Keratinocyte (primary cell): ENCODE measurements around the gene PDE8A. TPM values are rescaled to one million over a fixed set of nuclear protein-coding genes. Genes with fewer than 3 reads are reported as not detected.

ENCODE experiments used
- DNase-seq: peaks from one replicate; pipeline ENCODE4 v3.0.0-alpha.2; 2011; ENCODE audit warnings: low read depth, missing footprints, low spot score
- FAIRE-seq: peaks from 2 replicates; lab custom pipeline; 2011; peaks lifted over from hg19 to GRCh38; lab: Jason Lieb, UNC
- H2AFZ ChIP-seq: 2 replicates; pipeline ENCODE4 v1.6.0; 2012; ENCODE audit warnings: low read length, control low read depth, inconsistent platforms; ENCODE audit not compliant: control insufficient read depth
- H3K27ac ChIP-seq: 2 replicates; pipeline ENCODE4 v1.5.1; 2011; ENCODE audit warnings: low read length; ENCODE audit not compliant: control insufficient read depth, insufficient read depth
- H3K27me3 ChIP-seq: 3 replicates; pipeline ENCODE4 v1.6.0; 2011; ENCODE audit warnings: low read length; ENCODE audit not compliant: control insufficient read depth, insufficient read depth; ENCODE audit errors: extremely low read depth
- H3K36me3 ChIP-seq, 2 experiments: 2 replicates in 1 of 2; 3 replicates in 1 of 2; pipeline ENCODE4 v1.5.1; 2011; ENCODE audit warnings: low read length in 2 of 2, mild to moderate bottlenecking in 1 of 2; ENCODE audit not compliant: control insufficient read depth in 2 of 2, insufficient read depth in 2 of 2; ENCODE audit errors: extremely low read depth in 1 of 2
- H3K4me1 ChIP-seq: 3 replicates; pipeline ENCODE4 v1.5.1; 2011; ENCODE audit warnings: low read length; ENCODE audit not compliant: control insufficient read depth, insufficient read depth; ENCODE audit errors: extremely low read depth
- H3K4me2 ChIP-seq: 3 replicates; pipeline ENCODE4 v1.6.0; 2011; ENCODE audit warnings: low read depth, low read length; ENCODE audit not compliant: control insufficient read depth, insufficient read depth; ENCODE audit errors: extremely low read depth
- H3K4me3 ChIP-seq, 3 experiments: fragments of 200-600 bp in 1 of 3; sonication (generic) in 1 of 3; 2 replicates in 2 of 3; 3 replicates in 1 of 3; pipeline ENCODE4 v1.5.1; 2011 to 2016; ENCODE audit warnings: low read length in 3 of 3, mild to moderate bottlenecking in 3 of 3, control low read depth in 2 of 3, inconsistent platforms in 1 of 3, low read depth in 1 of 3, mixed read lengths in 1 of 3, mixed run types in 1 of 3, moderate library complexity in 1 of 3; ENCODE audit not compliant: control insufficient read depth in 2 of 3, insufficient read depth in 2 of 3; ENCODE audit errors: extremely low read depth in 1 of 3
- H3K79me2 ChIP-seq: 2 replicates; pipeline ENCODE4 v1.6.0; 2012; ENCODE audit warnings: low read length; ENCODE audit not compliant: control insufficient read depth, insufficient read depth
- H3K9ac ChIP-seq: 3 replicates; pipeline ENCODE4 v1.6.0; 2011; ENCODE audit warnings: low read length; ENCODE audit not compliant: control insufficient read depth, insufficient read depth; ENCODE audit errors: extremely low read depth
- H3K9me1 ChIP-seq: 3 replicates; pipeline ENCODE4 v1.6.0; 2011; ENCODE audit warnings: low read length; ENCODE audit not compliant: control insufficient read depth, insufficient read depth; ENCODE audit errors: extremely low read depth
- H3K9me3 ChIP-seq: 2 replicates; pipeline ENCODE4 v1.5.1; 2012; ENCODE audit warnings: low read depth, low read length; ENCODE audit not compliant: control insufficient read depth
- H4K20me1 ChIP-seq: 3 replicates; pipeline ENCODE4 v1.6.0; 2011; ENCODE audit warnings: low read length; ENCODE audit not compliant: control insufficient read depth, insufficient read depth; ENCODE audit errors: extremely low read depth
- CTCF ChIP-seq, 3 experiments: IDR thresholded peaks in 1 of 3; conservative IDR thresholded peaks in 1 of 3; optimal IDR thresholded peaks in 1 of 3; 2 replicates in 2 of 3; 3 replicates in 1 of 3; pipeline versions ENCODE3 to v1.5.1; 2011; ENCODE audit warnings: low read length in 3 of 3, mild to moderate bottlenecking in 3 of 3, moderate library complexity in 2 of 3, control low read depth in 1 of 3, inconsistent platforms in 1 of 3; ENCODE audit not compliant: insufficient read depth in 2 of 3; ENCODE audit errors: extremely low read depth in 1 of 3
- EZH2 ChIP-seq: IDR thresholded peaks from one replicate; pipeline ENCODE4 v1.6.1; 2012; ENCODE audit warnings: inconsistent platforms, mild to moderate bottlenecking, low read length, moderate library complexity
- dilution Hi-C: fragments of 300-500 bp; cut with MboI; formaldehyde crosslinking; loops from one replicate; pipeline ENCODE4 v1.7.0; 2020; ENCODE audit warnings: low sequenced_read_pairs; ENCODE audit not compliant: extremely low pct_ligation_motif_present
- polyA plus RNA-seq, 5 experiments: library from polyadenylated mRNA; depleted of rRNA in 3 of 5; stranded (reverse) in 3 of 5; stranded (forward) in 1 of 5; unstranded in 1 of 5; fragments of >200 nt; gene quantifications; 1 replicate in 1 of 5; 2 replicates in 3 of 5; 3 replicates in 1 of 5; pipeline versions ENCODE4 v1.2.1 to v1.2.3, GENCODE V29; 2011 to 2012; ENCODE audit warnings: missing spikeins in 2 of 5, low read depth in 1 of 5, low replicate concordance in 1 of 5

PDE8A gene
- polyA plus RNA-seq, 1 donor (not counting 4 experiments of a cell fraction or from before 2014, with no cell fraction given) = 24.1 TPM

GRCh38 chr15:85037641-85038040 lies 56.0 kb downstream of the PDE8A start:
- no peak for TF ChIP-seq EZH2
- no peak for TF ChIP-seq CTCF (optimal IDR thresholded peaks at IDR 0.05 in 1 of 3, IDR thresholded peaks at IDR 0.05 in 1 of 3, conservative IDR thresholded peaks at IDR 0.05 in 1 of 3; ENCODE audit: extremely low read depth in 1 of 3, insufficient read depth in 2 of 3, low read length in 3 of 3)

GRCh38 chr15:85041230-85041629 lies 59.6 kb downstream of the PDE8A start:
- Histone ChIP-seq H3K79me2 (no peaks in the 10 kb centered on the region), H3K4me2 (no peak overlapping the region), H3K9me1 (no peaks in the 10 kb centered on the region), H3K4me3 (no peak overlapping the region), H3K36me3 (no peaks in the 10 kb centered on the region), H2AFZ (no peak overlapping the region), H3K4me1 (no peaks in the 10 kb centered on the region), H3K9ac (no peak overlapping the region), H3K27me3 (no peaks in the 10 kb centered on the region), H3K27ac (no peak overlapping the region), H4K20me1 (no peaks in the 10 kb centered on the region), H3K9me3 (no peaks in the 10 kb centered on the region)
- no peak for DNase-seq
- dilution Hi-C loops = no loop called here
- TF ChIP-seq CTCF (optimal IDR thresholded peaks at IDR 0.05 in 1 of 3, IDR thresholded peaks at IDR 0.05 in 1 of 3, conservative IDR thresholded peaks at IDR 0.05 in 1 of 3; ENCODE audit: extremely low read depth in 1 of 3, insufficient read depth in 2 of 3, low read length in 3 of 3) (no peak), EZH2 (no peak)
- no peak for FAIRE-seq

More at GRCh38 chr15:85037641-85038040, 56.0 kb downstream of the PDE8A start:
- no peak overlapping the region for H3K4me2 ChIP-seq
- dilution Hi-C loops = no loop called here
- H4K20me1 ChIP-seq = no peaks in the 10 kb centered on the region
- no peaks in the 10 kb centered on the region for H3K27me3 ChIP-seq
- no peak overlapping the region for H2AFZ ChIP-seq
- H3K9me3 ChIP-seq = no peaks in the 10 kb centered on the region
- no peak overlapping the region for H3K4me3 ChIP-seq
- FAIRE-seq (no peak), DNase-seq (no peak)
- no peak overlapping the region for H3K27ac ChIP-seq
- H3K79me2 ChIP-seq = no peaks in the 10 kb centered on the region
- H3K9me1 ChIP-seq = no peaks in the 10 kb centered on the region
- H3K36me3 ChIP-seq = no peaks in the 10 kb centered on the region
- no peak overlapping the region for H3K9ac ChIP-seq
- H3K4me1 ChIP-seq = no peaks in the 10 kb centered on the region
